PC-9 (cell line): ENCODE results near the gene ARID3A. TPM values are rescaled to one million over a fixed set of nuclear protein-coding genes. Genes with fewer than 3 reads are reported as not detected.

Experiments
- BruUV-seq: library from RNA; stranded (reverse); fragments of 400-500 nt; replicated peaks from 2 replicates; lab custom pipeline; 2021; lab: Mats Ljungman, UMichigan
- CTCF ChIA-PET: fragments of 300-600 bp; sonication (Branson Sonifier 250); formaldehyde crosslinking; loops from one replicate; lab custom pipeline; 2022; ENCODE audit warnings: antibody characterized with exemption; lab: Charles Lee
- POLR2A ChIA-PET: fragments of 300-600 bp; sonication (Branson Sonifier 250); formaldehyde crosslinking; loops from one replicate; lab custom pipeline; 2022; ENCODE audit warnings: antibody characterized with exemption; ENCODE audit not compliant: unreplicated experiment; lab: Charles Lee
- DNase-seq, 2 experiments: peaks; one replicate each; pipeline versions ENCODE4 v3.0.0 to v3.0.0-alpha.2; 2015 to 2022; ENCODE audit warnings: mixed read lengths in 1 of 2
- H2AFZ ChIP-seq: fragments of 200-600 bp; sonication (generic); 2 replicates; pipeline ENCODE4 v1.8.1; 2017; ENCODE audit warnings: antibody characterized with exemption
- H3F3A ChIP-seq: fragments of 200-600 bp; sonication (generic); 2 replicates; pipeline ENCODE4 v1.8.1; 2017; ENCODE audit warnings: antibody characterized with exemption, mild to moderate bottlenecking, low read depth; ENCODE audit not compliant: insufficient read depth
- H3K27ac ChIP-seq: fragments of 200-600 bp; sonication (generic); 2 replicates; pipeline ENCODE4 v1.6.1; 2016; ENCODE audit warnings: mixed run types
- H3K27me3 ChIP-seq: fragments of 200-600 bp; sonication (generic); 2 replicates; pipeline ENCODE4 v1.6.1; 2016; ENCODE audit warnings: low read depth, mixed run types; ENCODE audit not compliant: insufficient read depth
- H3K36me3 ChIP-seq: fragments of 200-600 bp; sonication (generic); 2 replicates; pipeline ENCODE4 v1.6.1; 2016; ENCODE audit warnings: low read depth, mixed run types
- H3K4me1 ChIP-seq: fragments of 200-600 bp; sonication (generic); replicated peaks from 2 replicates; pipeline ENCODE4 v1.6.1; 2016; ENCODE audit warnings: mixed run types; ENCODE audit not compliant: insufficient read depth
- H3K4me2 ChIP-seq: fragments of 200-600 bp; sonication (generic); 2 replicates; pipeline ENCODE4 v1.6.1; 2017; ENCODE audit warnings: mixed run types
- H3K4me3 ChIP-seq: fragments of 200-600 bp; sonication (generic); 2 replicates; pipeline ENCODE4 v1.6.1; 2016; ENCODE audit warnings: mixed run types
- H3K79me2 ChIP-seq: fragments of 200-600 bp; sonication (generic); 2 replicates; pipeline ENCODE4 v1.6.1; 2017; ENCODE audit warnings: low read depth, mixed run types
- H3K9me2 ChIP-seq: fragments of 200-600 bp; sonication (generic); 2 replicates; pipeline ENCODE4 v1.8.1; 2017; ENCODE audit warnings: mild to moderate bottlenecking; ENCODE audit not compliant: insufficient read depth
- H3K9me3 ChIP-seq: fragments of 200-600 bp; sonication (generic); 2 replicates; pipeline ENCODE4 v1.8.1; 2016; ENCODE audit warnings: low read depth; ENCODE audit not compliant: insufficient read depth
- H4K20me1 ChIP-seq: fragments of 200-600 bp; sonication (generic); 2 replicates; pipeline ENCODE4 v1.8.1; 2017; ENCODE audit not compliant: insufficient read depth
- CTCF ChIP-seq: fragments of 200-600 bp; sonication (generic); conservative IDR thresholded peaks from 2 replicates; pipeline ENCODE4 v1.6.1; 2017; ENCODE audit warnings: mixed run types, antibody characterized with exemption, mild to moderate bottlenecking, moderate library complexity
- EZH2 ChIP-seq: fragments of 200-600 bp; sonication (generic); IDR thresholded peaks from 2 replicates; pipeline ENCODE4 v1.8.0; 2017; ENCODE audit warnings: antibody characterized with exemption, low read depth
- intact Hi-C: fragments of 100-400 bp; cut with micrococcal nuclease; formaldehyde crosslinking; loops from one replicate; pipeline ENCODE4 v1.10.0; 2022; ENCODE audit not compliant: unreplicated experiment
- total RNA-seq: library from RNA; stranded (reverse); gene quantifications from 2 replicates; pipeline ENCODE4 v1.2.3, GENCODE V29; 2021

The ARID3A gene
- total RNA-seq, 1 experiment from 2014 or later, result 10.7 TPM

- ChIA-PET POLR2A (no interaction called here), CTCF (no interaction called here)
- no TSS peak for BruUV-seq
- H3K4me3 ChIP-seq, result no peak overlapping the region
- no peaks in the 10 kb centered on the region for H3K9me3 ChIP-seq
- peaks cover 7% of the 10 kb centered on the region; the same call in 1 of the 2 replicates for H3F3A ChIP-seq
- TF ChIP-seq CTCF, result no peak
- TF ChIP-seq EZH2, result no peak
- H2AFZ ChIP-seq, result no peak overlapping the region
- no peaks in the 10 kb centered on the region for H3K27me3 ChIP-seq
- no peak overlapping the region for H3K27ac ChIP-seq
- no peaks in the 10 kb centered on the region for H3K9me2 ChIP-seq
- no peak overlapping the region for H3K4me2 ChIP-seq
- H4K20me1 ChIP-seq, result no peaks in the 10 kb centered on the region; the same call in 1 of the 2 replicates
- no peaks in the 10 kb centered on the region for H3K79me2 ChIP-seq
- DNase-seq, result no peak
- no peaks in the 10 kb centered on the region for H3K36me3 ChIP-seq
- intact Hi-C loops, result loop anchor here (10.0 kb wide), 2 partner anchors 263 to 353 kb away; partner anchors contain the start of genes BSG and RNF126
- H3K4me1 ChIP-seq, result no peaks in the 10 kb centered on the region; the same call in 1 of the 2 replicates
Observed at GRCh38 chr19:927780-928401, 2.1 kb downstream of the ARID3A start.

- H3K27ac ChIP-seq, result no peak overlapping the region
- H3K4me1 ChIP-seq, result no peaks in the 10 kb centered on the region; the same call in 1 of the 2 replicates
- no peak for TF ChIP-seq EZH2
- TF ChIP-seq CTCF, result no peak
- peaks cover 4% of the 10 kb centered on the region; the same call in 1 of the 2 replicates for H3F3A ChIP-seq
- ChIA-PET CTCF (interaction anchor here (0.6 kb wide), 1 partner anchor 41 kb away, joined by 6 read pairs; no protein-coding TSS in a partner anchor), POLR2A (no interaction called here)
- H3K36me3 ChIP-seq, result no peaks in the 10 kb centered on the region
- no peaks in the 10 kb centered on the region for H3K79me2 ChIP-seq
- no peaks in the 10 kb centered on the region for H3K9me2 ChIP-seq
- no peak overlapping the region for H2AFZ ChIP-seq
- intact Hi-C loops, result loop anchor here (10.0 kb wide), 2 partner anchors 264 to 354 kb away; partner anchors contain the start of genes BSG and RNF126
- no peaks in the 10 kb centered on the region for H3K27me3 ChIP-seq
- no peaks in the 10 kb centered on the region for H3K9me3 ChIP-seq
- DNase-seq, result no peak
- H3K4me2 ChIP-seq, result no peak overlapping the region
- no peak overlapping the region for H3K4me3 ChIP-seq
- no peaks in the 10 kb centered on the region; the same call in 1 of the 2 replicates for H4K20me1 ChIP-seq
- no TSS peak for BruUV-seq
Observed at GRCh38 chr19:928471-929202, 2.8 kb downstream of the ARID3A start.

GRCh38 chr19:929203-929890 lies 3.5 kb downstream of the ARID3A start:
- H3K9me3 ChIP-seq, result no peaks in the 10 kb centered on the region

More at GRCh38 chr19:929203-929890, 3.5 kb downstream of the ARID3A start:
- Histone ChIP-seq H3F3A (no peaks in the 10 kb centered on the region; the same call in 1 of the 2 replicates), H3K27ac (no peak overlapping the region), H3K4me1 (no peaks in the 10 kb centered on the region; the same call in 1 of the 2 replicates), H3K36me3 (no peaks in the 10 kb centered on the region), H4K20me1 (no peaks in the 10 kb centered on the region; the same call in 1 of the 2 replicates), H3K4me2 (no peak overlapping the region), H3K27me3 (no peaks in the 10 kb centered on the region), H3K9me2 (no peaks in the 10 kb centered on the region), H2AFZ (no peak overlapping the region), H3K79me2 (no peaks in the 10 kb centered on the region), H3K4me3 (no peak overlapping the region)
- ChIA-PET POLR2A (no interaction called here), CTCF (interaction anchor here (0.6 kb wide), 1 partner anchor 40 kb away, joined by 6 read pairs; no protein-coding TSS in a partner anchor)
- intact Hi-C loops, result loop anchor here (10.0 kb wide), 2 partner anchors 265 to 355 kb away; partner anchors contain the start of genes BSG and RNF126
- BruUV-seq, result no TSS peak
- TF ChIP-seq CTCF, result no peak
- TF ChIP-seq EZH2, result no peak
- no peak for DNase-seq
